ENCODE data around the gene PPP2R5C. TPM values are rescaled to one million over a fixed set of nuclear protein-coding genes. Genes with fewer than 3 reads are reported as not detected.

The PPP2R5C gene
- total RNA-seq, 1 experiment from 2014 or later = 89.9 TPM

DNA sequence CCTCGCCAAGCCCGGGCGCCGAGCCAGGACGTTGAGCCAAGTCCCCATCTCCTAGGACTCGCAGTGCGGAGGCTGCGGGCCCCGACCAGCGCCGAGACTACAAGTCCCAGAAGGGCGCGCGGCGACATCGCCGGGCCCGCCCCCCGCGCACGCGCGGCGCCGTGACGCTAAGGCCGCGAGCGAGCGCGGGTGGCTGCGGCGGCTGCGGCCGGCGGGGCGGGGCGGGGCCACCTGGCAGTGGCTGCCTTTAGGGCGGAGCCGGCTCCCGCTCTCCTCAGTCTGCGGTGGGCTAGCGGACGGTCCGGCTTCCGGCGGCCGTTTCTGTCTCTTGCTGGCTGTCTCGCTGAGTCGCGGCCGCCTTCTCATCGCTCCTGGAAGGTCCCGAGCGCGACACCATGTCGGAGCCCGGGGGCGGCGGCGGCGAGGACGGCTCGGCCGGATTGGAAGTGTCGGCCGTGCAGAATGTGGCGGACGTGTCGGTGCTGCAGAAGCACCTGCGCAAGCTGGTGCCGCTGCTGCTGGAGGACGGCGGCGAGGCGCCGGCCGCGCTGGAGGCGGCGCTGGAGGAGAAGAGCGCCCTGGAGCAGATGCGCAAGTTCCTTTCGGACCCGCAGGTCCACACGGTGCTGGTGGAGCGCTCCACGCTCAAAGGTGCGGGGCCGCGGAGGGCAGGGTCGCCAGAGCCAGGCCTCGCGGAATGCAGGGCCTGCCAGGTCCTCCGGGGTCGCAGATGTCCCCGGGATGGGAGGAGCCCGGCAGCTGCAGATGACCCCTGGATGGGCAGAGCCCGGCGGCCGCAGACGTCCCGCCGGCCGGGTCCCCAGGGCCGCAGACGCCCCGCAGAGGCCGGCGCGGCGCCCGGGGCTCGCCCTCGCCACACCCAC lies 203.0 kb downstream of the PPP2R5C start, which contains the start of gene DYNC1H1 (continued):
- TF ChIP-seq, protein P1, sequence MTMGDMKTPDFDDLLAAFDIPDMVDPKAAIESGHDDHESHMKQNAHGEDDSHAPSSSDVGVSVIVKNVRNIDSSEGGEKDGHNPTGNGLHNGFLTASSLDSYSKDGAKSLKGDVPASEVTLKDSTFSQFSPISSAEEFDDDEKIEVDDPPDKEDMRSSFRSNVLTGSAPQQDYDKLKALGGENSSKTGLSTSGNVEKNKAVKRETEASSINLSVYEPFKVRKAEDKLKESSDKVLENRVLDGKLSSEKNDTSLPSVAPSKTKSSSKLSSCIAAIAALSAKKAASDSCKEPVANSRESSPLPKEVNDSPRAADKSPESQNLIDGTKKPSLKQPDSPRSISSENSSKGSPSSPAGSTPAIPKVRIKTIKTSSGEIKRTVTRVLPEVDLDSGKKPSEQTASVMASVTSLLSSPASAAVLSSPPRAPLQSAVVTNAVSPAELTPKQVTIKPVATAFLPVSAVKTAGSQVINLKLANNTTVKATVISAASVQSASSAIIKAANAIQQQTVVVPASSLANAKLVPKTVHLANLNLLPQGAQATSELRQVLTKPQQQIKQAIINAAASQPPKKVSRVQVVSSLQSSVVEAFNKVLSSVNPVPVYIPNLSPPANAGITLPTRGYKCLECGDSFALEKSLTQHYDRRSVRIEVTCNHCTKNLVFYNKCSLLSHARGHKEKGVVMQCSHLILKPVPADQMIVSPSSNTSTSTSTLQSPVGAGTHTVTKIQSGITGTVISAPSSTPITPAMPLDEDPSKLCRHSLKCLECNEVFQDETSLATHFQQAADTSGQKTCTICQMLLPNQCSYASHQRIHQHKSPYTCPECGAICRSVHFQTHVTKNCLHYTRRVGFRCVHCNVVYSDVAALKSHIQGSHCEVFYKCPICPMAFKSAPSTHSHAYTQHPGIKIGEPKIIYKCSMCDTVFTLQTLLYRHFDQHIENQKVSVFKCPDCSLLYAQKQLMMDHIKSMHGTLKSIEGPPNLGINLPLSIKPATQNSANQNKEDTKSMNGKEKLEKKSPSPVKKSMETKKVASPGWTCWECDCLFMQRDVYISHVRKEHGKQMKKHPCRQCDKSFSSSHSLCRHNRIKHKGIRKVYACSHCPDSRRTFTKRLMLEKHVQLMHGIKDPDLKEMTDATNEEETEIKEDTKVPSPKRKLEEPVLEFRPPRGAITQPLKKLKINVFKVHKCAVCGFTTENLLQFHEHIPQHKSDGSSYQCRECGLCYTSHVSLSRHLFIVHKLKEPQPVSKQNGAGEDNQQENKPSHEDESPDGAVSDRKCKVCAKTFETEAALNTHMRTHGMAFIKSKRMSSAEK (CRISPR knock-in tag; IDR thresholded peaks at IDR 0.05; ENCODE audit: borderline replicate concordance) = no peak
- TF ChIP-seq ZNF396 (CRISPR knock-in tag; IDR thresholded peaks at IDR 0.05; ENCODE audit: borderline replicate concordance) = no peak
- TF ChIP-seq TP53 (CRISPR knock-in tag; IDR thresholded peaks at IDR 0.05) = no peak
- peak; percentile 52; the same call in 1 of the 2 replicates for TF ChIP-seq ZNF416 (CRISPR knock-in tag; IDR thresholded peaks at IDR 0.05)
- TF ChIP-seq KAT7 (CRISPR knock-in tag; IDR thresholded peaks at IDR 0.05; ENCODE audit: borderline replicate concordance) = peak; percentile 83; the same call in 1 of the 2 replicates
- TF ChIP-seq, protein P2, sequence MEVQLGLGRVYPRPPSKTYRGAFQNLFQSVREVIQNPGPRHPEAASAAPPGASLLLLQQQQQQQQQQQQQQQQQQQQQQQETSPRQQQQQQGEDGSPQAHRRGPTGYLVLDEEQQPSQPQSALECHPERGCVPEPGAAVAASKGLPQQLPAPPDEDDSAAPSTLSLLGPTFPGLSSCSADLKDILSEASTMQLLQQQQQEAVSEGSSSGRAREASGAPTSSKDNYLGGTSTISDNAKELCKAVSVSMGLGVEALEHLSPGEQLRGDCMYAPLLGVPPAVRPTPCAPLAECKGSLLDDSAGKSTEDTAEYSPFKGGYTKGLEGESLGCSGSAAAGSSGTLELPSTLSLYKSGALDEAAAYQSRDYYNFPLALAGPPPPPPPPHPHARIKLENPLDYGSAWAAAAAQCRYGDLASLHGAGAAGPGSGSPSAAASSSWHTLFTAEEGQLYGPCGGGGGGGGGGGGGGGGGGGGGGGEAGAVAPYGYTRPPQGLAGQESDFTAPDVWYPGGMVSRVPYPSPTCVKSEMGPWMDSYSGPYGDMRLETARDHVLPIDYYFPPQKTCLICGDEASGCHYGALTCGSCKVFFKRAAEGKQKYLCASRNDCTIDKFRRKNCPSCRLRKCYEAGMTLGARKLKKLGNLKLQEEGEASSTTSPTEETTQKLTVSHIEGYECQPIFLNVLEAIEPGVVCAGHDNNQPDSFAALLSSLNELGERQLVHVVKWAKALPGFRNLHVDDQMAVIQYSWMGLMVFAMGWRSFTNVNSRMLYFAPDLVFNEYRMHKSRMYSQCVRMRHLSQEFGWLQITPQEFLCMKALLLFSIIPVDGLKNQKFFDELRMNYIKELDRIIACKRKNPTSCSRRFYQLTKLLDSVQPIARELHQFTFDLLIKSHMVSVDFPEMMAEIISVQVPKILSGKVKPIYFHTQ (CRISPR knock-in tag; IDR thresholded peaks at IDR 0.05) = no peak
- TF ChIP-seq, protein P3, sequence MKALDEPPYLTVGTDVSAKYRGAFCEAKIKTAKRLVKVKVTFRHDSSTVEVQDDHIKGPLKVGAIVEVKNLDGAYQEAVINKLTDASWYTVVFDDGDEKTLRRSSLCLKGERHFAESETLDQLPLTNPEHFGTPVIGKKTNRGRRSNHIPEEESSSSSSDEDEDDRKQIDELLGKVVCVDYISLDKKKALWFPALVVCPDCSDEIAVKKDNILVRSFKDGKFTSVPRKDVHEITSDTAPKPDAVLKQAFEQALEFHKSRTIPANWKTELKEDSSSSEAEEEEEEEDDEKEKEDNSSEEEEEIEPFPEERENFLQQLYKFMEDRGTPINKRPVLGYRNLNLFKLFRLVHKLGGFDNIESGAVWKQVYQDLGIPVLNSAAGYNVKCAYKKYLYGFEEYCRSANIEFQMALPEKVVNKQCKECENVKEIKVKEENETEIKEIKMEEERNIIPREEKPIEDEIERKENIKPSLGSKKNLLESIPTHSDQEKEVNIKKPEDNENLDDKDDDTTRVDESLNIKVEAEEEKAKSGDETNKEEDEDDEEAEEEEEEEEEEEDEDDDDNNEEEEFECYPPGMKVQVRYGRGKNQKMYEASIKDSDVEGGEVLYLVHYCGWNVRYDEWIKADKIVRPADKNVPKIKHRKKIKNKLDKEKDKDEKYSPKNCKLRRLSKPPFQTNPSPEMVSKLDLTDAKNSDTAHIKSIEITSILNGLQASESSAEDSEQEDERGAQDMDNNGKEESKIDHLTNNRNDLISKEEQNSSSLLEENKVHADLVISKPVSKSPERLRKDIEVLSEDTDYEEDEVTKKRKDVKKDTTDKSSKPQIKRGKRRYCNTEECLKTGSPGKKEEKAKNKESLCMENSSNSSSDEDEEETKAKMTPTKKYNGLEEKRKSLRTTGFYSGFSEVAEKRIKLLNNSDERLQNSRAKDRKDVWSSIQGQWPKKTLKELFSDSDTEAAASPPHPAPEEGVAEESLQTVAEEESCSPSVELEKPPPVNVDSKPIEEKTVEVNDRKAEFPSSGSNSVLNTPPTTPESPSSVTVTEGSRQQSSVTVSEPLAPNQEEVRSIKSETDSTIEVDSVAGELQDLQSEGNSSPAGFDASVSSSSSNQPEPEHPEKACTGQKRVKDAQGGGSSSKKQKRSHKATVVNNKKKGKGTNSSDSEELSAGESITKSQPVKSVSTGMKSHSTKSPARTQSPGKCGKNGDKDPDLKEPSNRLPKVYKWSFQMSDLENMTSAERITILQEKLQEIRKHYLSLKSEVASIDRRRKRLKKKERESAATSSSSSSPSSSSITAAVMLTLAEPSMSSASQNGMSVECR (CRISPR knock-in tag; IDR thresholded peaks at IDR 0.05; ENCODE audit: borderline replicate concordance) = no peak; the same call in 1 of the 2 replicates
- peak; percentile 91 for TF ChIP-seq SP1 (CRISPR knock-in tag; conservative IDR thresholded peaks at IDR 0.05)
- no peak for TF ChIP-seq CREB1 (CRISPR knock-in tag; IDR thresholded peaks at IDR 0.05)
- TF ChIP-seq, protein P4, sequence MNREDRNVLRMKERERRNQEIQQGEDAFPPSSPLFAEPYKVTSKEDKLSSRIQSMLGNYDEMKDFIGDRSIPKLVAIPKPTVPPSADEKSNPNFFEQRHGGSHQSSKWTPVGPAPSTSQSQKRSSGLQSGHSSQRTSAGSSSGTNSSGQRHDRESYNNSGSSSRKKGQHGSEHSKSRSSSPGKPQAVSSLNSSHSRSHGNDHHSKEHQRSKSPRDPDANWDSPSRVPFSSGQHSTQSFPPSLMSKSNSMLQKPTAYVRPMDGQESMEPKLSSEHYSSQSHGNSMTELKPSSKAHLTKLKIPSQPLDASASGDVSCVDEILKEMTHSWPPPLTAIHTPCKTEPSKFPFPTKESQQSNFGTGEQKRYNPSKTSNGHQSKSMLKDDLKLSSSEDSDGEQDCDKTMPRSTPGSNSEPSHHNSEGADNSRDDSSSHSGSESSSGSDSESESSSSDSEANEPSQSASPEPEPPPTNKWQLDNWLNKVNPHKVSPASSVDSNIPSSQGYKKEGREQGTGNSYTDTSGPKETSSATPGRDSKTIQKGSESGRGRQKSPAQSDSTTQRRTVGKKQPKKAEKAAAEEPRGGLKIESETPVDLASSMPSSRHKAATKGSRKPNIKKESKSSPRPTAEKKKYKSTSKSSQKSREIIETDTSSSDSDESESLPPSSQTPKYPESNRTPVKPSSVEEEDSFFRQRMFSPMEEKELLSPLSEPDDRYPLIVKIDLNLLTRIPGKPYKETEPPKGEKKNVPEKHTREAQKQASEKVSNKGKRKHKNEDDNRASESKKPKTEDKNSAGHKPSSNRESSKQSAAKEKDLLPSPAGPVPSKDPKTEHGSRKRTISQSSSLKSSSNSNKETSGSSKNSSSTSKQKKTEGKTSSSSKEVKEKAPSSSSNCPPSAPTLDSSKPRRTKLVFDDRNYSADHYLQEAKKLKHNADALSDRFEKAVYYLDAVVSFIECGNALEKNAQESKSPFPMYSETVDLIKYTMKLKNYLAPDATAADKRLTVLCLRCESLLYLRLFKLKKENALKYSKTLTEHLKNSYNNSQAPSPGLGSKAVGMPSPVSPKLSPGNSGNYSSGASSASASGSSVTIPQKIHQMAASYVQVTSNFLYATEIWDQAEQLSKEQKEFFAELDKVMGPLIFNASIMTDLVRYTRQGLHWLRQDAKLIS (CRISPR knock-in tag; IDR thresholded peaks at IDR 0.05; ENCODE audit: borderline replicate concordance) = no peak
- no peak for TF ChIP-seq ATF1 (CRISPR knock-in tag; IDR thresholded peaks at IDR 0.05)
- peak; percentile 79 for TF ChIP-seq FOXP1 (CRISPR knock-in tag; IDR thresholded peaks at IDR 0.05; ENCODE audit: borderline replicate concordance)
- no peak for TF ChIP-seq SOX15 (CRISPR knock-in tag; IDR thresholded peaks at IDR 0.05)
- TF ChIP-seq NR1H2 (CRISPR knock-in tag; IDR thresholded peaks at IDR 0.05) = no peak
- TF ChIP-seq, protein P5, sequence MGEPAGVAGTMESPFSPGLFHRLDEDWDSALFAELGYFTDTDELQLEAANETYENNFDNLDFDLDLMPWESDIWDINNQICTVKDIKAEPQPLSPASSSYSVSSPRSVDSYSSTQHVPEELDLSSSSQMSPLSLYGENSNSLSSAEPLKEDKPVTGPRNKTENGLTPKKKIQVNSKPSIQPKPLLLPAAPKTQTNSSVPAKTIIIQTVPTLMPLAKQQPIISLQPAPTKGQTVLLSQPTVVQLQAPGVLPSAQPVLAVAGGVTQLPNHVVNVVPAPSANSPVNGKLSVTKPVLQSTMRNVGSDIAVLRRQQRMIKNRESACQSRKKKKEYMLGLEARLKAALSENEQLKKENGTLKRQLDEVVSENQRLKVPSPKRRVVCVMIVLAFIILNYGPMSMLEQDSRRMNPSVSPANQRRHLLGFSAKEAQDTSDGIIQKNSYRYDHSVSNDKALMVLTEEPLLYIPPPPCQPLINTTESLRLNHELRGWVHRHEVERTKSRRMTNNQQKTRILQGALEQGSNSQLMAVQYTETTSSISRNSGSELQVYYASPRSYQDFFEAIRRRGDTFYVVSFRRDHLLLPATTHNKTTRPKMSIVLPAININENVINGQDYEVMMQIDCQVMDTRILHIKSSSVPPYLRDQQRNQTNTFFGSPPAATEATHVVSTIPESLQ (CRISPR knock-in tag; IDR thresholded peaks at IDR 0.05) = no peak
- TF ChIP-seq, protein P6, sequence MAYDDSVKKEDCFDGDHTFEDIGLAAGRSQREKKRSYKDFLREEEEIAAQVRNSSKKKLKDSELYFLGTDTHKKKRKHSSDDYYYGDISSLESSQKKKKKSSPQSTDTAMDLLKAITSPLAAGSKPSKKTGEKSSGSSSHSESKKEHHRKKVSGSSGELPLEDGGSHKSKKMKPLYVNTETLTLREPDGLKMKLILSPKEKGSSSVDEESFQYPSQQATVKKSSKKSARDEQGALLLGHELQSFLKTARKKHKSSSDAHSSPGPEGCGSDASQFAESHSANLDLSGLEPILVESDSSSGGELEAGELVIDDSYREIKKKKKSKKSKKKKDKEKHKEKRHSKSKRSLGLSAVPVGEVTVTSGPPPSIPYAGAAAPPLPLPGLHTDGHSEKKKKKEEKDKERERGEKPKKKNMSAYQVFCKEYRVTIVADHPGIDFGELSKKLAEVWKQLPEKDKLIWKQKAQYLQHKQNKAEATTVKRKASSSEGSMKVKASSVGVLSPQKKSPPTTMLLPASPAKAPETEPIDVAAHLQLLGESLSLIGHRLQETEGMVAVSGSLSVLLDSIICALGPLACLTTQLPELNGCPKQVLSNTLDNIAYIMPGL (CRISPR knock-in tag; IDR thresholded peaks at IDR 0.05) = peak; percentile 52; the same call in 1 of the 2 replicates
- no peak; the same call in 1 of the 2 replicates for TF ChIP-seq ZNF263 (CRISPR knock-in tag; IDR thresholded peaks at IDR 0.05; ENCODE audit: low read depth)

Data from WTC11 (cell line).